ENCODE results near the gene DRICH1.

DNA sequence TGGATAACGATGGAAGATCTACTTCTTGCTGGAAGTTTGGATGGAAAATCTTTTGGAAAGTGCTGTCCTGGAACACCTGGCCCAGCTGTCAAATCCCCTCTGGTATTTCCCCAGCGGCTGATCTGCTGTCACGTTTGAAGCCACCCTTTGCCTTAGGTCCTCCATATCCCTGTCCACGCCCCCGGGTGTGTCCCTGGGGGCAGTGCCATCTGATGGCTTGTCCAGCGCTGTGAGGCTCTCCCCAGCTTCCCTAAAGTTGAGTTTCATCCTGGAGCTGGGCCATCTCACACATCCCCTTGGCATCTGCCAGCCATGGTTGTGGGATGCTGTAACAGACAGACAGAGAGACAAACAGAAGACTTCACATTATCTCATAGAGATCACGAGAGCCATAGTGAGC, 49.0 kb downstream of the DRICH1 start:
- TF ChIP-seq EZH2phosphoT487 (IDR thresholded peaks at IDR 0.05; ENCODE audit: insufficient read depth, low read depth) = no peak
- TF ChIP-seq EZH2 (IDR thresholded peaks at IDR 0.05; ENCODE audit: insufficient read depth, poor library complexity, severe bottlenecking) = no peak
